GM18508 (cell line): ENCODE data around the gene TIFAB.

Experiments used
- ATAC-seq: cut with Tn5 transposase; IDR thresholded peaks from one replicate; pipeline ENCODE4 v1.9.1; 2021; ENCODE audit warnings: moderate number of reproducible peaks; ENCODE audit not compliant: insufficient read depth, unreplicated experiment

Gene TIFAB

DNA sequence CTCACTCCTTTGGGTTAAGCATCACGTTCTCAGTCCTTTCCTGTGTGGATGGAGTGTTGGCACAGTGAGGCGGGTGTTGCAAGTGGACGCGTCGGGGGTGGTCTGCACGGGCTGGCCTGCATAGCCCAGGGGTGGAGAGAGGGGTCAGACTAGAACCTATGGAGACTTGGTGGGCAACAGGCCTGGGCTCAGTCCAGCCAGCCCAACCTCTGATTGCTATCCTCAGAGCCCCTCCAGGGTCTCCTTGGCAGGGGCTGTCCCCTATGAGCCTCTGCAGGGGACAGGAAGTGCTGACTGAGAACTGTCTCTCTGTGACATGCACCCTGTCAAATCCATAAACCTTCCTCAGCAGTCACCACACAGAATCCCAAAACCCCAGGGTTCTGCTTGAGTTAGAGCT lies 7.3 kb downstream of the TIFAB start:
- no peak for ATAC-seq

DNA sequence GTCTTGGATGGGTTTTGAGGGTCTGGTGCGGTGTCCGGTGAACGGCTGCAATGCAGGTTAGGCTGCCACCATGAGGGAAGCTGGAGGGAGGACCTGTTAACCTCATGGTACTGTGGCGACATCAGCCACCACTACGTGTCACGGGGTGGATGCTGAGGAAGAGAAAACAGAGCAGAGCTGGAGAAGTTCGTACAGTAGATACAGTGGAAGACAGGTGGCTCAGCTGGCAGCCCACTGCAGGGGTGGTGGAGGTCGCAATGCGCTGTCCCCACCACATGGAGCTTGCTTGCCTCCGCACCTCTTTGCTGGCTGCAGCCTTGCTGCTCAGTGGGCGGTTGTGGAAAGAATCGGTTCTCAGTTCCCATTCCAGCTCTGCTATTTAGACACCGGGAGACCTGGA lies 7.8 kb downstream of the TIFAB start:
- no peak for ATAC-seq

DNA sequence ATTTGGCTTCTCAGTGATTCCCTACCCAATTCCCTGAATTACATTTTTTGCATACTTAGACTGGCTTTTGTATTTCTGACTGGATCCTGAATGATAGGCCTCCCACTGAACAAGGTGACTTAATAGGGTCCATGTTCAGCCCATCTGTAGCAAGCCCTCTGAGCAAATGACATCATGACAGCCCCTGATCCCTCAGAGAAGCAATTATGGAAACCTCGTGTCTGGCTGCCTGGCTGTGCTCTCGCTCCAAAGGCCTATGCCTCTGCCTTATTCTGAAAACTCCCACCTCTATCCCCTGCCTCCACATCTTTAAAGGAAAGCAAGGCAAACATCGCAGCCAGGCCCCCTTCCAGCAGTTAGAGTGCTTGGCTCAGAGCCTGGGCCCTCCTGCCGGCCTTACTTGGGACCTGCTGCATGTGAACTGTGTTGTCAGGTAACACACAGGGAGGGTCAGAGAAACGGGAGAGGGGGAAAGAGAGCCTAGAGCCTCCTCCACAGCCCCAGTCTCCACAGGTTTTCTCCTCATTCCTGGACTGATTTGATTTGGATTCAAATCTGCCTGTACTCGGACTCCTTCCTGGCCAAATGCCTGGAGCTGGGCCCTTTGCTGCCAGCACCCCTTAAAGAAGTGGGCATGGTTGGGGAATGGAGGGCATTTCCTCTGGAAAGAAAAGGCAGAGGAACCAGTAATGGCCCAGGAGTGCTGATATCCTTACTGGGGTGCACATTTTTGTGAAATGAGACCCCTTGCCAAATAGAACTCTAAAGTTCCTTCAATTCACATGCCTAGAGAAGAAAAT lies 8.8 kb downstream of the TIFAB start:
- no peak for ATAC-seq

DNA sequence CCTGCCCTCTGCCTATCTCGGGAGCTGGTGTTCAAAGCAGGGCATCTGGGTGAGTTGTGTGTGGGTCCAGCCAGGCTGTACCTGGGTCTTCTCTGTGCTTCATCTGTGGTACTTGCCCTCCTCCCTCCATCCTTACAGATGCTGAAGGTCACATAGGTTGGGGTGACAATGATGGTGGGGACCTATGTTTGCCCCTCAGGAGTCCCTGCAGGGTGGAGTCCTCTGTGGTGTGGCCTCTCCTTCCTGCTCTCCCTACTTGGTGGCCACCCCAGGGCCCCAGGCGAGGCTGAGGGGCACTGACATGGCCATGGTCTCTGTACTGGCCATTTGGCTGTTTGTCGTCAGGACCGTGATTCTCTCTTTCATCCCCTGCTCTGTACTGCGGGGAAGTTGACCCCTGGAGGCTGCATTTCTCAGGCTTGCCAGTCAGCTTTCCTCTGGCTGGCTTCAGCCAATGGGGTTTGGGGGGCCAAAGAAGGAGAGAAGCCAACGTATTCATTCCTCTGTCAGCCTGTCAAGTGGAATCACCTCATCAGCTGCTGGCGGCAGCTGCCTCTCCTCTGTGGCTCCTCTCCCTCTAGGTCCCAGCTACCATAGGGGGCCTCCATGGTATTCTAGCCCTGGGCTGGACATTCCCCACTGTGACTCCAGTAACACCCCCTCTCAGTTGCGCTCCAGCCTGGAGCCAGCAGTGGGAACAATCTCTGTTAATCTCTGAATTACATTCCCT lies 9.6 kb downstream of the TIFAB start:
- ATAC-seq, result no peak

DNA sequence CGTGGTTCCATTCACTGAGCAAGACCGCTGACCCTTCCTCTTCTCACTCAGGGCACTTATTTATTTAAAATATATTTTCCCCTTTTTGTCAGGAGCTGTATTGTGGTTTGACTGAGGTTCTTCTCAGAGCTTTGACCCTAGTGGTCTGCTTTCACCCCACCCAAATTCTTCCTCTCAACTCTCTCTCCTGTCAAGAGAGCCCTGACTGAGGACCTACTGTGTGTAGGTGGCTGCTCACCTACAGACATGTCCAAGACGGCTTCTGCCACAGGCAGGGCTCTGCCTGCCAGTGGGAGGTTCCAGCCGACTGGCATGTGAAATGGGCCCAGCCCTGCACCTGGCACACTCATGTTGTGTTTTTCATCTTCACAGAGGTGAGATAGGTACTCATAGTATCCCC lies 10.2 kb downstream of the TIFAB start:
- no peak for ATAC-seq

DNA sequence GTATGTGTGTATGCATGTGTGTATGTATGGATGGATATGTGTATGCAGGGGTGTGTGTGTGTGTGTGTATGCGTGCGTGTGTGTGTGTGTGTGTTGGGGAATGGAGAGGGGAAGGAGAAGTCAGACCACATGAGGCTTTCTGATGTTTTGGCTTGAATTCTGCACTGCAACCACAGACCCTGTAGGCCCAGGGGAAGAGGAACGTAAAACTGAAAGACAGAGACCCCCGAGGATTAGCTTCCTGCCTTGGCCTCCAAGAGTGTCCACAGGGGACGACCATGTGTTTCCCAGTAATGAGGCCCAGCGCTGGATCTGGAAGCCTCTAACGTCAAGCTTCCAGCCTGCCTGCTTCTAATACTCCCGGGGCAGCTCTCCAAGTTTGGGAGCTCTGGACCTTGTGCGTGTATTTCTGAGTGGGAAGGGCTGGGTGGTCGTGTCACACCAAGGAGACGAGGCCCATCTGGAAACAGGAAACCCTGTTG lies 10.8 kb downstream of the TIFAB start:
- ATAC-seq, result no peak

DNA sequence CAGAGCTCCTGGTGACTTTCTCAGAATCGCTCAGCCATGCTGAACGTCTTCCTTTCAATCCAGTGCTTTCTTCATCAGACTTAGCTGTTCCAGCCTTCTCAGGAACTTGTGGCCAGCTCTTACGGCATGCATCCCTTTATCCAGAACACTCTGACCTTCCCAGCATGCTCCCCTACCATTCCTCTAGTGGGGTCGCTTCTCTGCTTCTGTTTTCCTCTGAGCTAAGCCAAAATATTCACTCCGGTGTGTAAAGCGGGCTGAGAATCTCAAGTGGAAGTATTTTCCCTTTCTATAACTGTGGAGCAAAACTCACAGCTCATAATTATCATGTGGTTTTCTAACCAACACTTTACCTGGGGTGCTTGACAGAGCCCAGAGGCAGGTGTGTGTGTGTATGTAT lies 11.2 kb downstream of the TIFAB start:
- ATAC-seq, result no peak

DNA sequence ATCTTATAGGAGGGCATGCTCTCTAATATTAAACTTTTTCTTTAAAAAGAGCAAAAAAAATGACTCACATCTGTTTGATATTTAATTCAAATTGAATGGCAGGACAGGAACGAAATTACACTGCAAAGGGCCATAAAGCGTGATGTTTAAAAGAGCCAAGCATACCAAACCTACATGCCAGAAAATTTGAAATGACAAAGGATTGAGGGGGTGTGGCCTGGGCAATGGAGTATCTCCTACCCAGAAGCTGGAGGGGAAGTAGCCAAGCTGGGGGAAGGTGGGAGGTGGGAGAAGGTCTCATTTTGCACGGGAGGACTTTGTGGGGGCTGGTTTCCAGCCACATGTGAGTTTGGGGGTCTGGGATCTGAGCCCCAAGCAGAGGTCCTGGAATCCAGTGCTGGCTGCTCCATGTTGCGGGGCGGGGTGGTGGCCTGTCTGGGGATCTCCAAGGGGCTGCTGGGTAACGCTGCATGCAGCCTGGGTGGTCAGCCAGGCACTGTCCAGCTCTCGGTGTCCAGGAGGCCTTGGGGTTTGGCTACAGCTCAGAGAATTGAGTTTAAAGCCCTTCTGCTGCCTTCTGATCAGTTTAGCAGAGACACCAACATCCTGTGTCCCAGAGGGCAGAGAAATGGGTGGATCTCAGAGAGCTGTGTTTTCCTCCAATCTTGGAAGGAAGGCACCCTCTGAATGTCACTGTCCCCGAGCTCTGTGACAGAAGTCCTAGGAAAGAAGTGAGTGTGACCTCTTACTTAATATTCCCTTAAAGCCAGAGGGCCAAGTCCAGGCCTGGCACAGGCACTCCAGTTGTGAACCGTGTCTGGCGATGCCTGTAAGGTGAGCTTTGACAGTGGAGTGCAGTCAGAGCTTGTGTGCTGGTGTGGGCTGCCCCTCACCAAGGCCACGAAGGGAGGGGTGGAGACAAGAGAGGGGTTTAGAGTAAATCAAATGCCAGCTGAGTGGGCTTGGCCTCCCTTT lies 12.6 kb downstream of the TIFAB start:
- no peak for ATAC-seq

DNA sequence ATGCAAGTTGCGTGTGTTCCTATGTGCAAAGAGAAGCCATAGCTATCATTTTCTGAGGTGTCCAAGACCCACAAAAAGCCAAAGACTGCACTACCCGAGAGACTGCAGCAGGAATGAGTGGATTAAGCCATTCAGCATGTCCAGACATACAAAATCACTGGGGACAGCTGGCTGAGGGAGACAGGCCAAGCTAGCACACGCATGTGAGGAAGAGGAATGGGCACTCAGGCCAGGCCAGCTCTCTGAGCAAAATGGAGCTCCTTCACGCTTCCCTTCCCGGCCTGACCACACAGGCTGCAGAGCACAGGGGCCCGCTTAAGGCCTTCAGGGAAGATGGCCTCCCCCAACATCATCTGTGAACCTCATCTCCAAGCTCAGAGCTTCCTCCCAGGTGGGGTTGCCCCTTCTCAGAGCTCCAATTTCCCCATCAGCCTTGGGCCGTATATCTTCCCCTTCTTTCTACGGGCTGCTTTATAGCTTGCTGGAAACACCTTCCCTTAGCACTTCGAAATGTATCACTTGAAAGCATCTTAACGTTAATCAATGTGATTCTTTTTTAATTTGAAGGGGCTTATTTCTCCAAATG lies 13.4 kb downstream of the TIFAB start:
- ATAC-seq, result no peak

DNA sequence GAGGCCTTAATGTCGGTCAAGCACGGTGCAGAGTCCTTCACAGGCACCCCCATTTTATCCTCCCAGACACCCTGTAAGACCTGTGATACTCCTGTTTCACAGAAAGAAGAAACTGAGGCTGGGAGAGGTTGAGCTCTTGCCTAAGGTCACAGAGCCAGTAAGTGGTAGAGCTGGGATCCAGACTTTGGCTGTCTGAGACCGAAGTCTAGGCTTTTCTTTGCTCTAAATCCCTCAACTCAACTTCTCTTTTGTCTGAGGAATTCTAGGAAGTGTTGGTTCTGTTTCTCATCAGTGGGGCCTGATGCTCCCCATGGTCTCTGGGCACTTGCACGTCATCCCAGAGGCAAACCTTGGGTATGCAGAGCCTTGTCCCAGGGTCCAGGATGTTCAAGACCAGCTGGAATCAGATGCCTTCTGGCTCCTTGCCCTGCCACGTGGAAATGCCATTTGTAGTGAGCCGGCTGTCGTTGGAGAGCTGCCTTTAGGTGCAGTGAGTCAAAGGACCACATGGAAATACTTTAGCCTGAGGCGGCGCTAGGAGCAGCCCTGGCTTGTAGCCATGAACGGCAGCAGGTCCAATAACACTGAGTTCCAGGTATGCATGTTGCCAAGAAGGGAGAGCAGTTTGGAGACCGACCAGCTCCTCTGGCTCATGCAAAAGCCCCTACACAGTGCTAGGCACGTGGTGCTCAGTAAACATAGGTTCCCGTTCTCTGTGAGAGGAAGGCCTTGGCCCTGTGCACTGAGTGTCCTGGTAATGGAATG lies 14.2 kb downstream of the TIFAB start:
- ATAC-seq, result no peak

DNA sequence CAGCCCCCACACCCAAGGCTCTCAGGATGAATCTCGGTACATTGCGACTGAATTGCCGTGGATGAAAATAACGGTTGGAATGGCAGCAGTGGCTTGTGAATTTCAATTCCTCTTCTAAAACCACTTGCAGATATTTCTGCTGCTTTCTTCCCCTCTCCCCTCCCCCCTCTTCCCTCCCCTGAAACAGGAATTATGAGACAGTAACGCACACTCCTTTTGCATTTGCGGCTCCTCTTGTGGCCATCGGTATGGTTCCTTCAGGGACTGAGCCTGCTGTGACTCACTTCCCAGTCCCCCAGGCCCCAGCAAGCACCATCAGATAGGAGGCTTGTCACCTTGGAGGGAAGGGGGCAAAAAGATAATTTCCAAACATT lies 14.7 kb downstream of the TIFAB start:
- no peak for ATAC-seq

DNA sequence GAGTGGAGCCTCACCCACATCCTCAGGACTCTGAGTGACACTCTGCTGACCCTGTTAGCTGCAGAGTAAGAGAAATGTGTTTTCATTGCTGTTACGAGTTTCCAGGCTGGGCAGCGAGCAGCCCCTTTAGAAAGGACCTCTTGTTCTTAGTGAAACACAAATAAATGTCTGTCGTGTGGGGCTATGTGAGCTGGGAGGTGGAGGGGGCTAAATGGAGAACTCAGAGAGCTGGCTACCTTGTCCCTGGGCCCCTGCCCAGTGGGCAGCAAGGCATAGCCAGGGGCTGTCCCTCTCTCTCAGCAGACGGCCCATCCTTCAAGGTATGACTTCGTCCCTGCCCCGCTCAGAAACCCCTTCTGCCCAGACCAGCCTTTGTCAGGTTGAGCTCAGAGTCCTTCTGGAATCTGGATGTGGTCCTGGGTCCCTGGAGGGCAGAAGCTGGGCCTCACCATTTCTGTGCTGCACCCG lies 15.2 kb downstream of the TIFAB start:
- ATAC-seq, result no peak

DNA sequence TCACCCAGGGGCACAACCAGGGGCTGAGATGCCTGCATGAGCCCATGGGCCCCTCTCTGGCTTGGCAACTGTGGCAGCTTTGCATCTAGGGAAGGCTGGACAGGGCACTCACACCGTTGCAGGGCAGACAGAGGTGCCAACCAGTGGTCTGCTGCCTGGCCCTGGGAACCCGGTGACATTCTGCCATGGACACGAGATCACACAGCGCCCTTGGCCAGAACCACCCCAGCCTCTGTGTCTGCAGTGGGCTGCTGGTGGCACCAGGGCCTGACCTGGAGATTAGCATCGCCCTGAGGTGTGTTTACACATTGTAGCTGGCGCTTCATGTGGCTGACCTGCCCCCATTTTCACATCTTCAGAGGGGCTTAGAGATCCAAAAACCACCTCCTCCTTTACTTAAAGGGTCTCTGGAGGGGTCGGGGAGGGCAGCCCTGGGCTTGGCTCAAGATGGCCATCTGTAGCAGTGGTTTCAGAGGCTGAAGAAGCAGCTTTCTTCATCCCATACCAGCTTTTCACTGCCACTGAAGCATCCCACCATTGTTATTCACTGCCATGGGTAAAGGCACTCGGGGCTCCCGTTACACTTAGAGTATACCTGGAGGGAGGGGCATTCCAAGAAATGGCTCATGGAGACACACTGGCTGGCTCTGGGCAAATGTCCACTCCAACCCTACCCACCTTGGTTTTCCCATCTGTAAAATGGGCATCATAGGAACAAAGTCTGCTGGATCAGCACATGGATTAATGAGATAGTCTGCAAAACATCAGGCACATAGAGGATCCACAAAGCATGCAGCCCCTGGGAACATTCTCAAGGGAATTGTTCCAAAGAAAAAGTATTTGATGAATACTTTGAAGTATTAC lies 16.5 kb downstream of the TIFAB start:
- ATAC-seq, result no peak

DNA sequence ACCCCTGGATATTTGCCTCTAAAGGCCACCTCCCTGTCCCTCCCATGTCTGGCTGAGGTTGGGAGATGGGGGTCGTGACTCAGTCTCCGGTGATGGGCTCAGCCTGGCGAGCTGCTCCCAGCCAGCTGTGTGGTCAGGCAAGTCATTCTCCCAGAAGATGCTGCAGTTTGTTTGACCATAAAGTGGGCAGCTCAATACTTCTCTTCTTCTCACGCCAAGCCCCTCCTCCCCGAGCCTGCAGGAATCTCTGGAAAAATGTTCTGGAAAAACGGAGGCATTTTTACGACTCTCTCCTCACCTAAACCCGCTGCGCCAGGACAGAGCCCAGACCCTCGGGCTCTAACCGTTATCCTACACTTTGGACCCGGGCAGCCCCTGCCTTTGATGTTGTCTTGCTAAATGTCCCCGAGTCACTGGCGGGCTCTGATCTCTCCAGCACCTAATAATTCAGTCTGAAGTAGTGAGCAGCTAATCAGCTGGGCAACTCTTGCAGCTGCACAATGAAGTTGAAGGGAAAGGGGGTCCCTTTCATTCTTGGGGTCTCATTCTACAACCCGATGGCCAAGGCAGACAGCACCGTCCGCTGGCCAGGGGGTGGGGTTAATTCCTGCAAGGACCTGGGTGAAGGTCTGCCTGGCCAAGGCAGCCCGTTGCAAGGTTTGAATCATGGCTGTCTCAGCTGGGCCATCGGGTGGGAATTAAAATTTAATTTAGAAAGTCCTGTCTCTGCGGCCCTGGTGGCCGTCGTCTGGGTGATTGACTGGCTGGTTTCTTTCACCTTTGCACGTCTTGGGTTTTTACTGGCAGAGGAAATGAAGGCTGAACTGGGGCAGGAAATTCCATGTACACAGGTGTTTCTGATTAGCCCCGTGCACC lies 17.3 kb downstream of the TIFAB start:
- no peak for ATAC-seq

DNA sequence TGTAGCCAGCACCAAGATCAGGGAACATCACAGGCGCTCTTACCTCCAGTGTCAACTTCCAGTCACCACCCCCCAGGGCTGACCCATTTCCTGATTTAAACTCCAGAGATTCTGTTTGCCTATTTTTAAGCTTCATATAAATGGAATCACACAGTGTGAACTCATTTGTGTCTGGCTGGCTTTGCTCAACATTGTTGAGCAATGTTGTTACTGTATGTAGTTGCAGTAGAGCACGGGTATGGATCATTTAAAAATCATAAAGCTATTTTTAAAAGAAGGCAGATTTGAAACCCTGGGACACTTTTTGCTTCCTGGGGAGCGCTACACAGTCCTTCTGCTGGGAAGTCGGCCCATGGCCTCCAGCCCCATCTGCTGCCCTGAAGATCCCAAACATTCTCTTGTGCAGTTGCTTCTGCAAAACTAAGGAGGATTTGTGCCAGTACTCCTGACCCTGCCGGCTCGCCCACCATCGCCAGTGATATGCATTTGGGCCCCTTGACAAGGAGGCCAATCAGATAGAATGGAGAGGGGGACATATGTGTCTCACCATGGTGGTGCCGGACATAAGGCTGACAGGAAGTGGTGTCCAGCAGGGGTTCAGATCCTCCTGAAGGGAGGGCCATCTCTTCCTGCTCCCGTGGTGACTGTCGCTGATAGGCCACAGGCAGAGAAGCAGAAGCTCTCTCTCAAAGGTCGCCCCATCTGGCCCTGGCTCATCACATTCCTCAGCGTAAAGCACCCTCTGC lies 18.3 kb downstream of the TIFAB start:
- no peak for ATAC-seq

DNA sequence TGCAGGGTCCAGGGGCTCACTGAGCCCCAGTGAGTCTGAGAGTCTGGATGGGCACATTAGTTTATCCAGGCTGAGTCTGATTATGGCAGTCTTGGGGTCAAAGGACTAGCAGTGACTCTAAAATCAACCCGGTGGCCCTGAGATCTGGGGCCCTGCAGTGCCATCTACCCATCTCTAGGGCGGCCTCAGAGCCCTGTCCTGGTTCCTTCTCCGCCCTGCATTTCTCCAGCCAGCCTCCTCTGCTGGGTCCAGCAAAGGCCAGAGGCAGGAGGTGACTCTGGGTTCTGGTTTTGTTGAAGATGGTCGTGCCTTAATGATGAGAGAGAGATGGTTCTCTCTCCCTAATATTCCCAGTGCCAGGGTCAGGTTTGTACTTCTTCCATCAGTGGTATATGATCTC lies 20.0 kb downstream of the TIFAB start:
- ATAC-seq, result no peak

DNA sequence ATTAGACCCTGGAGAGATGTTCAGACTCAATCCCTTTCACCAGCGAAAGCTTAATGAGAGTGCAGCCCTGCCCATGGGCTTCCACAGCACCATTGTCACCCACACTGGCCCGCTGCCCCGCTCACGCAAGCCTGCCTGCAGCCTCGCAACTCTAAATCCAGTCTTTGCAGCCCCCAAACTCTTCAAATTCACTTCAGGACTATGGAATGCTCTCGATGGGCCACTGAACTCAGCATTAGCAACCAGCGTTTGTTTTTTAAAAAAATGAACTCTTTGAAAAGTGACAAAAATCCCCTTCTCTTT lies 22.1 kb downstream of the TIFAB start:
- ATAC-seq, result no peak
